Prostate gland (tissue), 2 donors: ENCODE data around the gene TYW3.

ENCODE experiments used
- CTCF ChIP-seq, 4 experiments: fragments of 200-600 bp in 2 of 4; fragments of 450-650 bp in 2 of 4; sonication (generic) in 2 of 4; IDR thresholded peaks; 1 replicate in 3 of 4; 2 replicates in 1 of 4; pipeline ENCODE4 v1.5.1; 2016 to 2019; ENCODE audit warnings: antibody characterized with exemption in 4 of 4, mild to moderate bottlenecking in 2 of 4, moderate library complexity in 2 of 4
- POLR2AphosphoS5 ChIP-seq: sonication (generic); formaldehyde crosslinking; IDR thresholded peaks from one replicate; pipeline ENCODE4 v1.6.1; 2017; ENCODE audit warnings: antibody characterized with exemption

- TF ChIP-seq CTCF (IDR thresholded peaks at IDR 0.05) (no peak), POLR2AphosphoS5 (no peak)
Observed at GRCh38 chr1:74737333-74737732, 4.4 kb downstream of the TYW3 start.
